WTC11 (cell line): ENCODE measurements around the gene CCDC43. TPM values are rescaled to one million over a fixed set of nuclear protein-coding genes. Genes with fewer than 3 reads are reported as not detected.

ENCODE experiments used
- ATAC-seq: fragments of 200-7000 bp; cut with Tn5 transposase; 2 replicates; pipeline ENCODE4 v1.10.0; 2021; ENCODE audit warnings: mild to moderate bottlenecking, moderate library complexity
- CTCF ChIA-PET: fragments of 300-600 bp; sonication (Branson Sonifier 250); formaldehyde crosslinking; loops from one replicate; lab custom pipeline; 2021; ENCODE audit warnings: antibody characterized with exemption; lab: Charles Lee
- POLR2A ChIA-PET: fragments of 350-600 bp; sonication (Branson Sonifier 250); formaldehyde crosslinking; loops from one replicate; lab custom pipeline; 2021; ENCODE audit warnings: antibody characterized with exemption; lab: Charles Lee
- DNase-seq: peaks from one replicate; pipeline ENCODE4 v3.0.0; 2021; ENCODE audit warnings: low spot score
- H3K27ac Mint-ChIP-seq: 2 replicates; pipeline ENCODE4 v1.8.0; 2021; ENCODE audit warnings: mixed read lengths
- H3K27me3 Mint-ChIP-seq: 2 replicates; pipeline ENCODE4 v1.8.0; 2021; ENCODE audit warnings: low read depth, mild to moderate bottlenecking, moderate library complexity, mixed read lengths
- H3K36me3 Mint-ChIP-seq: 2 replicates; pipeline ENCODE4 v1.8.0; 2021; ENCODE audit warnings: mixed read lengths
- H3K4me1 Mint-ChIP-seq: 2 replicates; pipeline ENCODE4 v1.8.0; 2022; ENCODE audit warnings: mixed read lengths
- H3K4me3 Mint-ChIP-seq: 2 replicates; pipeline ENCODE4 v1.8.0; 2021; ENCODE audit warnings: mild to moderate bottlenecking, moderate library complexity, mixed read lengths
- H3K9me3 Mint-ChIP-seq: 2 replicates; pipeline ENCODE4 v1.8.0; 2021; ENCODE audit warnings: mixed read lengths
- ATF6 ChIP-seq: sonication (generic); formaldehyde crosslinking; IDR thresholded peaks from 2 replicates; pipeline ENCODE4 v1.8.1; 2023; ENCODE audit warnings: mild to moderate bottlenecking, missing genetic modification reagents
- CBFB ChIP-seq: sonication (generic); formaldehyde crosslinking; IDR thresholded peaks from 2 replicates; pipeline ENCODE4 v1.8.1; 2022; ENCODE audit warnings: mild to moderate bottlenecking, low read depth, missing genetic modification reagents
- CREB1 ChIP-seq: sonication (generic); formaldehyde crosslinking; IDR thresholded peaks from 2 replicates; pipeline ENCODE4 v1.8.0; 2023; ENCODE audit warnings: mild to moderate bottlenecking, missing genetic modification reagents
- ESRRA ChIP-seq: sonication (generic); formaldehyde crosslinking; IDR thresholded peaks from 2 replicates; pipeline ENCODE4 v1.8.1; 2022; ENCODE audit warnings: mild to moderate bottlenecking, missing genetic modification reagents, borderline replicate concordance
- GABPB1 ChIP-seq: sonication (generic); formaldehyde crosslinking; IDR thresholded peaks from 2 replicates; pipeline ENCODE4 v1.8.1; 2023; ENCODE audit warnings: mild to moderate bottlenecking, missing genetic modification reagents
- GTF2I ChIP-seq: fragments of 250-450 bp; sonication (Bioruptor Pico); conservative IDR thresholded peaks from 2 replicates; pipeline ENCODE4 v1.4.0; 2021; ENCODE audit warnings: mild to moderate bottlenecking
- HMGA2 ChIP-seq: fragments of 250-450 bp; sonication (Bioruptor Pico); IDR thresholded peaks from 2 replicates; pipeline ENCODE4 v1.4.0; 2021; ENCODE audit warnings: mild to moderate bottlenecking, moderate library complexity
- IRF1 ChIP-seq: sonication (generic); formaldehyde crosslinking; IDR thresholded peaks from 2 replicates; pipeline ENCODE4 v1.8.0; 2023; ENCODE audit warnings: missing genetic modification reagents
- MXD4 ChIP-seq: fragments of 250-450 bp; sonication (Bioruptor Pico); IDR thresholded peaks from 2 replicates; pipeline ENCODE4 v1.8.0; 2021; ENCODE audit warnings: mild to moderate bottlenecking, moderate library complexity, borderline replicate concordance
- MYBL2 ChIP-seq: sonication (generic); formaldehyde crosslinking; IDR thresholded peaks from 2 replicates; pipeline ENCODE4 v1.8.1; 2023; ENCODE audit warnings: mild to moderate bottlenecking, moderate library complexity, missing genetic modification reagents
- NR1H2 ChIP-seq: sonication (generic); formaldehyde crosslinking; IDR thresholded peaks from 2 replicates; pipeline ENCODE4 v1.9.0; 2021; ENCODE audit warnings: mild to moderate bottlenecking, moderate library complexity, missing genetic modification reagents
- OVOL2 ChIP-seq: fragments of 250-450 bp; sonication (Bioruptor Pico); IDR thresholded peaks from 2 replicates; pipeline ENCODE4 v1.9.0; 2021; ENCODE audit warnings: mild to moderate bottlenecking, borderline replicate concordance
- PRRX2 ChIP-seq: fragments of 250-450 bp; sonication (Bioruptor Pico); IDR thresholded peaks from 2 replicates; pipeline ENCODE4 v1.8.0; 2021; ENCODE audit warnings: mild to moderate bottlenecking
- TCF7 ChIP-seq: sonication (generic); formaldehyde crosslinking; IDR thresholded peaks from 2 replicates; pipeline ENCODE4 v1.8.0; 2022; ENCODE audit warnings: mild to moderate bottlenecking, low read depth, missing genetic modification reagents, moderate library complexity
- TEAD1 ChIP-seq: sonication (generic); formaldehyde crosslinking; IDR thresholded peaks from 2 replicates; pipeline ENCODE4 v1.8.0; 2022; ENCODE audit warnings: mild to moderate bottlenecking, missing genetic modification reagents
- TEAD4 ChIP-seq: sonication (generic); formaldehyde crosslinking; IDR thresholded peaks from 2 replicates; pipeline ENCODE4 v1.8.0; 2022; ENCODE audit warnings: mild to moderate bottlenecking, missing genetic modification reagents
- ZNF121 ChIP-seq: sonication (generic); formaldehyde crosslinking; IDR thresholded peaks from 2 replicates; pipeline ENCODE4 v1.8.0; 2023; ENCODE audit warnings: missing genetic modification reagents
- ZNF219 ChIP-seq: sonication (generic); formaldehyde crosslinking; IDR thresholded peaks from 2 replicates; pipeline ENCODE4 v1.8.0; 2023; ENCODE audit warnings: missing genetic modification reagents, mild to moderate bottlenecking, borderline replicate concordance
- ZNF317 ChIP-seq: sonication (generic); formaldehyde crosslinking; IDR thresholded peaks from 2 replicates; pipeline ENCODE4 v1.8.1; 2023; ENCODE audit warnings: low read depth, mild to moderate bottlenecking, moderate library complexity, missing genetic modification reagents, borderline replicate concordance
- ZNF396 ChIP-seq: fragments of 250-450 bp; sonication (Bioruptor Pico); IDR thresholded peaks from 2 replicates; pipeline ENCODE4 v1.8.0; 2021; ENCODE audit warnings: mild to moderate bottlenecking, moderate library complexity, borderline replicate concordance
- total RNA-seq: library from RNA; stranded (reverse); gene quantifications from 3 replicates; pipeline ENCODE4 v1.2.3, GENCODE V29; 2021
- TF ChIP-seq, protein P1 (sequence below): fragments of 250-450 bp; sonication (Bioruptor Pico); IDR thresholded peaks from 2 replicates; pipeline ENCODE4 v1.8.0; 2021; ENCODE audit warnings: mild to moderate bottlenecking
- TF ChIP-seq, protein P2 (sequence below): sonication (generic); formaldehyde crosslinking; IDR thresholded peaks from 2 replicates; pipeline ENCODE4 v1.8.1; 2022; ENCODE audit warnings: missing genetic modification reagents, borderline replicate concordance
- TF ChIP-seq, protein P3 (sequence below): sonication (generic); formaldehyde crosslinking; conservative IDR thresholded peaks from 2 replicates; pipeline ENCODE4 v1.8.1; 2023; ENCODE audit warnings: mild to moderate bottlenecking, low read depth, missing genetic modification reagents, moderate library complexity
- TF ChIP-seq, protein P4 (sequence below): sonication (generic); formaldehyde crosslinking; IDR thresholded peaks from 2 replicates; pipeline ENCODE4 v1.8.1; 2022; ENCODE audit warnings: mild to moderate bottlenecking, moderate library complexity, missing genetic modification reagents

CCDC43 gene
- total RNA-seq, 1 experiment from 2014 or later, result 37.9 TPM

DNA sequence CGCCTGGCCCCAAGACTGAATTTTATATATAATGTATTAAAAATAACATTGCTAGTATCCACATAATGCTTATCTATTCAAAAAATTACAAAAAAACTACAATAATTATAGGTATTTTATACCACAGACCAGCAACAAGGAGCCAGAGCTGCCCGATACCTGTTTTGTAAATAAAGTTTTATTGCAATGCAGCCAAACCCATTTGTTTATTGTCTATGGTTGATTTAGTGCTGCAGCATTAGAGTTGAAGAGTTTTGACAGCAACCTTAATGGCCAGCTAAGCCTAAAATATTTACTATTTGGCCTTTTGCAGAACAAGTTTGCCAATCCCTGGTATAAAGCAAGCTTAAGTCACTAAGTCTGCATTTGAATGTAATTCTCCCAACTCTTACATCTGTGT, 27.7 kb downstream of the CCDC43 start:
- H3K9me3 Mint-ChIP-seq, result no peaks in the 10 kb centered on the region
- no peak overlapping the region for H3K27ac Mint-ChIP-seq
- TF ChIP-seq ESRRA (CRISPR knock-in tag) (no peak), ZNF121 (CRISPR knock-in tag) (no peak), GABPB1 (CRISPR knock-in tag) (no peak), OVOL2 (CRISPR knock-in tag) (no peak), ZNF219 (no peak), NR1H2 (no peak)
- TF ChIP-seq, protein P1, sequence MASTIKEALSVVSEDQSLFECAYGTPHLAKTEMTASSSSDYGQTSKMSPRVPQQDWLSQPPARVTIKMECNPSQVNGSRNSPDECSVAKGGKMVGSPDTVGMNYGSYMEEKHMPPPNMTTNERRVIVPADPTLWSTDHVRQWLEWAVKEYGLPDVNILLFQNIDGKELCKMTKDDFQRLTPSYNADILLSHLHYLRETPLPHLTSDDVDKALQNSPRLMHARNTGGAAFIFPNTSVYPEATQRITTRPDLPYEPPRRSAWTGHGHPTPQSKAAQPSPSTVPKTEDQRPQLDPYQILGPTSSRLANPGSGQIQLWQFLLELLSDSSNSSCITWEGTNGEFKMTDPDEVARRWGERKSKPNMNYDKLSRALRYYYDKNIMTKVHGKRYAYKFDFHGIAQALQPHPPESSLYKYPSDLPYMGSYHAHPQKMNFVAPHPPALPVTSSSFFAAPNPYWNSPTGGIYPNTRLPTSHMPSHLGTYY (CRISPR knock-in tag), result no peak
- H3K27me3 Mint-ChIP-seq, result peaks cover 21% of the 10 kb centered on the region
- DNase-seq, result no peak
- no peak overlapping the region for H3K4me3 Mint-ChIP-seq
- ATAC-seq, result no peak
- H3K4me1 Mint-ChIP-seq, result peaks cover 3% of the 10 kb centered on the region
- H3K36me3 Mint-ChIP-seq, result peaks cover 3% of the 10 kb centered on the region
- ChIA-PET POLR2A (no interaction called here), CTCF (interaction anchor here (0.6 to 1.3 kb wide), 2 partner anchors 128 to 216 kb away, joined by 3 read pairs; no protein-coding TSS in a partner anchor)

- peaks cover 7% of the 10 kb centered on the region for H3K36me3 Mint-ChIP-seq
- ChIA-PET POLR2A (interaction anchor here (0.5 to 1.4 kb wide), 4 partner anchors 10 to 467 kb away, joined by 3 to 4 read pairs (median 3); no protein-coding TSS in a partner anchor), CTCF (interaction anchor here (0.7 to 1.9 kb wide), 20 partner anchors 12 to 571 kb away, joined by 3 to 13 read pairs (median 4); partner anchors contain the start of genes CCDC43 and FZD2)
- H3K4me3 Mint-ChIP-seq, result peak within 1 kb of the TSS; percentile 69
- peaks cover 3% of the 10 kb centered on the region for H3K4me1 Mint-ChIP-seq
- DNase-seq, result peak; percentile 89
- H3K27me3 Mint-ChIP-seq, result peaks cover 67% of the 10 kb centered on the region
- H3K27ac Mint-ChIP-seq, result no peak within 1 kb of the TSS
- H3K9me3 Mint-ChIP-seq, result peaks cover 6% of the 10 kb centered on the region
- ATAC-seq, result peak; percentile 89
- TF ChIP-seq ZNF396 (no peak), MYBL2 (peak; percentile 99), TEAD1 (CRISPR knock-in tag) (peak; percentile 97), ZNF317 (CRISPR knock-in tag) (peak; percentile 77), CREB1 (CRISPR knock-in tag) (peak; percentile 91), ATF6 (CRISPR knock-in tag) (no peak), PRRX2 (CRISPR knock-in tag) (no peak), HMGA2 (no peak), MXD4 (CRISPR knock-in tag) (no peak), TEAD4 (CRISPR knock-in tag) (0 out of 2 replicates have a peak, but pooled peaks have one; percentile 73), GTF2I (CRISPR knock-in tag) (no peak), TCF7 (CRISPR knock-in tag) (peak; percentile 87; the same call in 1 of the 2 replicates), CBFB (CRISPR knock-in tag) (peak; percentile 82; the same call in 1 of the 2 replicates), IRF1 (CRISPR knock-in tag) (peak; percentile 89)
- TF ChIP-seq, protein P2, sequence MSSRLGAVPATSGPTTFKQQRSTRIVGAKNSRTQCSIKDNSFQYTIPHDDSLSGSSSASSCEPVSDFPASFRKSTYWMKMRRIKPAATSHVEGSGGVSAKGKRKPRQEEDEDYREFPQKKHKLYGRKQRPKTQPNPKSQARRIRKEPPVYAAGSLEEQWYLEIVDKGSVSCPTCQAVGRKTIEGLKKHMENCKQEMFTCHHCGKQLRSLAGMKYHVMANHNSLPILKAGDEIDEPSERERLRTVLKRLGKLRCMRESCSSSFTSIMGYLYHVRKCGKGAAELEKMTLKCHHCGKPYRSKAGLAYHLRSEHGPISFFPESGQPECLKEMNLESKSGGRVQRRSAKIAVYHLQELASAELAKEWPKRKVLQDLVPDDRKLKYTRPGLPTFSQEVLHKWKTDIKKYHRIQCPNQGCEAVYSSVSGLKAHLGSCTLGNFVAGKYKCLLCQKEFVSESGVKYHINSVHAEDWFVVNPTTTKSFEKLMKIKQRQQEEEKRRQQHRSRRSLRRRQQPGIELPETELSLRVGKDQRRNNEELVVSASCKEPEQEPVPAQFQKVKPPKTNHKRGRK, result no peak
- TF ChIP-seq, protein P3, sequence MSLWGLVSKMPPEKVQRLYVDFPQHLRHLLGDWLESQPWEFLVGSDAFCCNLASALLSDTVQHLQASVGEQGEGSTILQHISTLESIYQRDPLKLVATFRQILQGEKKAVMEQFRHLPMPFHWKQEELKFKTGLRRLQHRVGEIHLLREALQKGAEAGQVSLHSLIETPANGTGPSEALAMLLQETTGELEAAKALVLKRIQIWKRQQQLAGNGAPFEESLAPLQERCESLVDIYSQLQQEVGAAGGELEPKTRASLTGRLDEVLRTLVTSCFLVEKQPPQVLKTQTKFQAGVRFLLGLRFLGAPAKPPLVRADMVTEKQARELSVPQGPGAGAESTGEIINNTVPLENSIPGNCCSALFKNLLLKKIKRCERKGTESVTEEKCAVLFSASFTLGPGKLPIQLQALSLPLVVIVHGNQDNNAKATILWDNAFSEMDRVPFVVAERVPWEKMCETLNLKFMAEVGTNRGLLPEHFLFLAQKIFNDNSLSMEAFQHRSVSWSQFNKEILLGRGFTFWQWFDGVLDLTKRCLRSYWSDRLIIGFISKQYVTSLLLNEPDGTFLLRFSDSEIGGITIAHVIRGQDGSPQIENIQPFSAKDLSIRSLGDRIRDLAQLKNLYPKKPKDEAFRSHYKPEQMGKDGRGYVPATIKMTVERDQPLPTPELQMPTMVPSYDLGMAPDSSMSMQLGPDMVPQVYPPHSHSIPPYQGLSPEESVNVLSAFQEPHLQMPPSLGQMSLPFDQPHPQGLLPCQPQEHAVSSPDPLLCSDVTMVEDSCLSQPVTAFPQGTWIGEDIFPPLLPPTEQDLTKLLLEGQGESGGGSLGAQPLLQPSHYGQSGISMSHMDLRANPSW, result 0 out of 2 replicates have a peak, but pooled peaks have one; percentile 88
- TF ChIP-seq, protein P1 (CRISPR knock-in tag), result no peak
- TF ChIP-seq, protein P4, sequence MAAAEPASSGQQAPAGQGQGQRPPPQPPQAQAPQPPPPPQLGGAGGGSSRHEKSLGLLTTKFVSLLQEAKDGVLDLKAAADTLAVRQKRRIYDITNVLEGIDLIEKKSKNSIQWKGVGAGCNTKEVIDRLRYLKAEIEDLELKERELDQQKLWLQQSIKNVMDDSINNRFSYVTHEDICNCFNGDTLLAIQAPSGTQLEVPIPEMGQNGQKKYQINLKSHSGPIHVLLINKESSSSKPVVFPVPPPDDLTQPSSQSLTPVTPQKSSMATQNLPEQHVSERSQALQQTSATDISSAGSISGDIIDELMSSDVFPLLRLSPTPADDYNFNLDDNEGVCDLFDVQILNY (CRISPR knock-in tag), result peak; percentile 99
Observed at GRCh38 chr17:44655983-44656710, 33.4 kb downstream of the CCDC43 start, which contains the start of gene MEIOC. Gene MEIOC, plus strand, starts transcription at chr17:44656468. Its CDS starts 146 bp downstream, at chr17:44656614.
